ENCODE results near the gene MMP17. TPM values are rescaled to one million over a fixed set of nuclear protein-coding genes. Genes with fewer than 3 reads are reported as not detected.

MMP17 gene
- total and polyA plus RNA-seq, 2 donors (not counting 3 experiments of a cell fraction or from before 2014, with no cell fraction given): 3.6 to 10.8 TPM

- no peaks in the 10 kb centered on the region for H3K9me3 ChIP-seq (replicated peaks; ENCODE audit: control insufficient read depth, insufficient read depth, low read length)
- POLR2A ChIA-PET: no interaction called here
- intact Hi-C loops (cut with micrococcal nuclease): no loop called here
Observed at GRCh38 chr12:131841547-131841946, 13.4 kb downstream of the MMP17 start.

More at GRCh38 chr12:131841547-131841946, 13.4 kb downstream of the MMP17 start:
- H3K4me2 ChIP-seq (ENCODE audit: insufficient read depth, low read length): no peak overlapping the region
- FAIRE-seq (no peak), DNase-seq (ENCODE audit: low read depth, low spot score) (no peak)
- no peaks in the 10 kb centered on the region for H3K36me3 ChIP-seq (ENCODE audit: control insufficient read depth in 2 of 2, extremely low read depth in 1 of 2, insufficient read depth in 2 of 2, low read length in 2 of 2)
- no peak overlapping the region for H3K27ac ChIP-seq (ENCODE audit: insufficient read depth, low read depth, low read length)
- H3K79me2 ChIP-seq (ENCODE audit: control insufficient read depth, insufficient read depth, low read length): no peaks in the 10 kb centered on the region
- no peak overlapping the region for H3K9ac ChIP-seq (replicated peaks; ENCODE audit: extremely low read depth, insufficient read depth, low read length)
- no peaks in the 10 kb centered on the region for H3K27me3 ChIP-seq (ENCODE audit: control insufficient read depth in 2 of 2, insufficient read depth in 2 of 2, low read length in 2 of 2)
- H2AFZ ChIP-seq (ENCODE audit: low read depth, low read length): no peak overlapping the region
- no TSS peak for BruUV-seq (replicated peaks)
- dilution Hi-C loops (cut with MboI; ENCODE audit: extremely low pct_ligation_motif_present, low sequenced_read_pairs): no loop called here
- TF ChIP-seq MYC (IDR thresholded peaks at IDR 0.05; ENCODE audit: low read depth, low read length) (no peak), MAX (IDR thresholded peaks at IDR 0.05; ENCODE audit: insufficient read depth, insufficient read length) (no peak), FOS (IDR thresholded peaks at IDR 0.05; ENCODE audit: borderline replicate concordance, insufficient read depth, low read length) (no peak), GATA2 (IDR thresholded peaks at IDR 0.05; ENCODE audit: insufficient read depth, insufficient read length, low read depth, low read length) (no peak), JUN (IDR thresholded peaks at IDR 0.05; ENCODE audit: borderline replicate concordance, insufficient read depth, insufficient read length, low read depth) (no peak), POLR2A (IDR thresholded peaks at IDR 0.05; ENCODE audit: low read depth, low read length) (no peak), POLR2AphosphoS5 (IDR thresholded peaks at IDR 0.05; ENCODE audit: insufficient read depth, low read depth, low read length) (no peak), EZH2 (IDR thresholded peaks at IDR 0.05; ENCODE audit: borderline replicate concordance, low read depth, low read length, severe bottlenecking) (no peak)
- TF ChIP-seq, protein P1, sequence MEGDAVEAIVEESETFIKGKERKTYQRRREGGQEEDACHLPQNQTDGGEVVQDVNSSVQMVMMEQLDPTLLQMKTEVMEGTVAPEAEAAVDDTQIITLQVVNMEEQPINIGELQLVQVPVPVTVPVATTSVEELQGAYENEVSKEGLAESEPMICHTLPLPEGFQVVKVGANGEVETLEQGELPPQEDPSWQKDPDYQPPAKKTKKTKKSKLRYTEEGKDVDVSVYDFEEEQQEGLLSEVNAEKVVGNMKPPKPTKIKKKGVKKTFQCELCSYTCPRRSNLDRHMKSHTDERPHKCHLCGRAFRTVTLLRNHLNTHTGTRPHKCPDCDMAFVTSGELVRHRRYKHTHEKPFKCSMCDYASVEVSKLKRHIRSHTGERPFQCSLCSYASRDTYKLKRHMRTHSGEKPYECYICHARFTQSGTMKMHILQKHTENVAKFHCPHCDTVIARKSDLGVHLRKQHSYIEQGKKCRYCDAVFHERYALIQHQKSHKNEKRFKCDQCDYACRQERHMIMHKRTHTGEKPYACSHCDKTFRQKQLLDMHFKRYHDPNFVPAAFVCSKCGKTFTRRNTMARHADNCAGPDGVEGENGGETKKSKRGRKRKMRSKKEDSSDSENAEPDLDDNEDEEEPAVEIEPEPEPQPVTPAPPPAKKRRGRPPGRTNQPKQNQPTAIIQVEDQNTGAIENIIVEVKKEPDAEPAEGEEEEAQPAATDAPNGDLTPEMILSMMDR (IDR thresholded peaks at IDR 0.05; ENCODE audit: extremely low read depth in 1 of 2, insufficient read depth in 1 of 2, low read depth in 1 of 2, low read length in 2 of 2): no peak
- CTCF ChIA-PET: no interaction called here
- H3K4me1 ChIP-seq (ENCODE audit: control insufficient read depth, extremely low read depth, insufficient read depth, low read length): no peaks in the 10 kb centered on the region
- no peaks in the 10 kb centered on the region for H3K9me1 ChIP-seq (replicated peaks; ENCODE audit: control insufficient read depth, extremely low read depth, insufficient read depth, low read length)
- no peaks in the 10 kb centered on the region for H4K20me1 ChIP-seq (replicated peaks; ENCODE audit: control insufficient read depth, extremely low read depth, insufficient read depth, low read length)
- no peak overlapping the region for H3K4me3 ChIP-seq (replicated peaks in 1 of 3; ENCODE audit: insufficient read depth in 1 of 3, low read depth in 1 of 3, low read length in 3 of 3)
